ENCODE measurements around the gene MIOX.
A peak's percentile ranks its signal among the peaks of the same experiment; 100 is the strongest.

Gene MIOX

GRCh38 chr22:50502628-50503474, 16.2 kb downstream of the MIOX start:
- WGBS: 95% methylated on average over 24 of the region's 24 CpGs
- H3K9ac ChIP-seq (ENCODE audit: low read depth, low read length): no peak overlapping the region
- no peak overlapping the region for H3K27ac ChIP-seq (ENCODE audit: low read depth, low read length)
- H3K9me3 ChIP-seq (ENCODE audit: insufficient read depth, low read depth, low read length): no peaks in the 10 kb centered on the region
- peaks cover 11% of the 10 kb centered on the region for H3K36me3 ChIP-seq (ENCODE audit: insufficient read depth, low read length)
- H3K4me3 ChIP-seq (ENCODE audit: low read length): no peak overlapping the region
- H3K27me3 ChIP-seq (ENCODE audit: insufficient read depth, low read length): no peaks in the 10 kb centered on the region
- no peaks in the 10 kb centered on the region; the same call in 1 of the 2 replicates for H3K4me1 ChIP-seq (ENCODE audit: insufficient read depth, low read length)

- H3K4me1 ChIP-seq (ENCODE audit: insufficient read depth, low read length): no peaks in the 10 kb centered on the region; the same call in 1 of the 2 replicates
- 95% methylated on average over 25 of the region's 26 CpGs for WGBS
- peaks cover 11% of the 10 kb centered on the region for H3K36me3 ChIP-seq (ENCODE audit: insufficient read depth, low read length)
- no peaks in the 10 kb centered on the region for H3K27me3 ChIP-seq (ENCODE audit: insufficient read depth, low read length)
- no peaks in the 10 kb centered on the region for H3K9me3 ChIP-seq (ENCODE audit: insufficient read depth, low read depth, low read length)
- no peak overlapping the region for H3K4me3 ChIP-seq (ENCODE audit: low read length)
- H3K27ac ChIP-seq (ENCODE audit: low read depth, low read length): no peak overlapping the region
- no peak overlapping the region for H3K9ac ChIP-seq (ENCODE audit: low read depth, low read length)
These were observed 17.0 kb downstream of the MIOX start for GRCh38 chr22:50503475-50504145.

GRCh38 chr22:50504369-50505211, 17.9 kb downstream of the MIOX start:
- WGBS: 95% methylated on average over 43 of the region's 44 CpGs
- no peaks in the 10 kb centered on the region for H3K9me3 ChIP-seq (ENCODE audit: insufficient read depth, low read depth, low read length)
- no peaks in the 10 kb centered on the region for H3K27me3 ChIP-seq (ENCODE audit: insufficient read depth, low read length)
- no peak overlapping the region for H3K4me3 ChIP-seq (ENCODE audit: low read length)
- no peak overlapping the region for H3K9ac ChIP-seq (ENCODE audit: low read depth, low read length)
- H3K27ac ChIP-seq (ENCODE audit: low read depth, low read length): no peak overlapping the region
- peaks cover 11% of the 10 kb centered on the region for H3K36me3 ChIP-seq (ENCODE audit: insufficient read depth, low read length)
- peaks cover 7% of the 10 kb centered on the region for H3K4me1 ChIP-seq (ENCODE audit: insufficient read depth, low read length)

- H3K27me3 ChIP-seq (ENCODE audit: insufficient read depth, low read length): no peaks in the 10 kb centered on the region
- H3K4me1 ChIP-seq (ENCODE audit: insufficient read depth, low read length): peaks cover 7% of the 10 kb centered on the region
- 93% methylated on average over 14 of the region's 14 CpGs for WGBS
- no peak overlapping the region for H3K9ac ChIP-seq (ENCODE audit: low read depth, low read length)
- H3K36me3 ChIP-seq (ENCODE audit: insufficient read depth, low read length): peaks cover 11% of the 10 kb centered on the region
- no peaks in the 10 kb centered on the region for H3K9me3 ChIP-seq (ENCODE audit: insufficient read depth, low read depth, low read length)
- no peak overlapping the region for H3K4me3 ChIP-seq (ENCODE audit: low read length)
- no peak overlapping the region for H3K27ac ChIP-seq (ENCODE audit: low read depth, low read length)
These were observed 18.7 kb downstream of the MIOX start for GRCh38 chr22:50505276-50505775.

- Histone ChIP-seq H3K4me1 (ENCODE audit: insufficient read depth, low read length) (peaks cover 7% of the 10 kb centered on the region), H3K4me3 (ENCODE audit: low read length) (no peak overlapping the region), H3K9ac (ENCODE audit: low read depth, low read length) (no peak overlapping the region), H3K27me3 (ENCODE audit: insufficient read depth, low read length) (no peaks in the 10 kb centered on the region), H3K9me3 (ENCODE audit: insufficient read depth, low read depth, low read length) (no peaks in the 10 kb centered on the region), H3K36me3 (ENCODE audit: insufficient read depth, low read length) (peaks cover 11% of the 10 kb centered on the region), H3K27ac (ENCODE audit: low read depth, low read length) (no peak overlapping the region)
- 84% methylated on average over 41 of the region's 41 CpGs for WGBS
These were observed 19.3 kb downstream of the MIOX start for GRCh38 chr22:50505776-50506610.

- no peaks in the 10 kb centered on the region for H3K27me3 ChIP-seq (ENCODE audit: insufficient read depth, low read length)
- no peak overlapping the region; the same call in 1 of the 2 replicates for H3K27ac ChIP-seq (ENCODE audit: low read depth, low read length)
- WGBS: 35% methylated on average over 21 of the region's 21 CpGs
- no peaks in the 10 kb centered on the region for H3K9me3 ChIP-seq (ENCODE audit: insufficient read depth, low read depth, low read length)
- peaks cover 11% of the 10 kb centered on the region for H3K36me3 ChIP-seq (ENCODE audit: insufficient read depth, low read length)
- peak overlapping the region; percentile 86 for H3K9ac ChIP-seq (ENCODE audit: low read depth, low read length)
- H3K4me1 ChIP-seq (ENCODE audit: insufficient read depth, low read length): peaks cover 7% of the 10 kb centered on the region
- peak overlapping the region; percentile 99 for H3K4me3 ChIP-seq (ENCODE audit: low read length)
These were observed 20.2 kb downstream of the MIOX start for GRCh38 chr22:50506611-50507420.

GRCh38 chr22:50507421-50507990, 20.8 kb downstream of the MIOX start, which contains the start of gene LMF2:
LMF2 (minus strand) TSS chr22:50507702; CDS start chr22:50507675, 27 bp downstream.
- Histone ChIP-seq H3K4me1 (ENCODE audit: insufficient read depth, low read length) (peaks cover 7% of the 10 kb centered on the region), H3K27me3 (ENCODE audit: insufficient read depth, low read length) (no peaks in the 10 kb centered on the region), H3K27ac (ENCODE audit: low read depth, low read length) (peak within 1 kb of the TSS; percentile 97), H3K9ac (ENCODE audit: low read depth, low read length) (peak within 1 kb of the TSS; percentile 96), H3K4me3 (ENCODE audit: low read length) (peak within 1 kb of the TSS; percentile 99), H3K9me3 (ENCODE audit: insufficient read depth, low read depth, low read length) (no peaks in the 10 kb centered on the region), H3K36me3 (ENCODE audit: insufficient read depth, low read length) (peaks cover 16% of the 10 kb centered on the region)
- WGBS: under 1% methylated on average over 32 of the region's 62 CpGs

GRCh38 chr22:50507991-50508884, 21.6 kb downstream of the MIOX start, which contains the start of gene NCAPH2:
NCAPH2 (plus strand) TSS chr22:50508224; CDS start chr22:50508338, 114 bp downstream.
- H3K9ac ChIP-seq (ENCODE audit: low read depth, low read length): peak within 1 kb of the TSS; percentile 96
- H3K4me1 ChIP-seq (ENCODE audit: insufficient read depth, low read length): peaks cover 7% of the 10 kb centered on the region
- no peaks in the 10 kb centered on the region for H3K9me3 ChIP-seq (ENCODE audit: insufficient read depth, low read depth, low read length)
- H3K27ac ChIP-seq (ENCODE audit: low read depth, low read length): peak within 1 kb of the TSS; percentile 97
- H3K36me3 ChIP-seq (ENCODE audit: insufficient read depth, low read length): peaks cover 21% of the 10 kb centered on the region
- peak within 1 kb of the TSS; percentile 99 for H3K4me3 ChIP-seq (ENCODE audit: low read length)
- no peaks in the 10 kb centered on the region for H3K27me3 ChIP-seq (ENCODE audit: insufficient read depth, low read length)
- under 1% methylated on average over 66 of the region's 76 CpGs for WGBS

- Histone ChIP-seq H3K36me3 (ENCODE audit: insufficient read depth, low read length) (peaks cover 21% of the 10 kb centered on the region), H3K9ac (ENCODE audit: low read depth, low read length) (peak overlapping the region; percentile 96), H3K4me3 (ENCODE audit: low read length) (peak overlapping the region; percentile 69), H3K27me3 (ENCODE audit: insufficient read depth, low read length) (no peaks in the 10 kb centered on the region), H3K9me3 (ENCODE audit: insufficient read depth, low read depth, low read length) (no peaks in the 10 kb centered on the region), H3K4me1 (ENCODE audit: insufficient read depth, low read length) (peaks cover 7% of the 10 kb centered on the region), H3K27ac (ENCODE audit: low read depth, low read length) (no peak overlapping the region)
- WGBS: 59% methylated on average over 3 of the region's 3 CpGs
These were observed 22.2 kb downstream of the MIOX start for GRCh38 chr22:50508897-50509296.

Measured in HUES64 (cell line).